GM21528 (cell line): ENCODE results near the gene GBF1.
"Not testable (repeated sequence)": the region's sequence is repeated elsewhere in the genome, so short reads cannot be mapped to it uniquely, and the experiment has no call there.

Experiments
- ATAC-seq: cut with Tn5 transposase; IDR thresholded peaks from one replicate; pipeline ENCODE4 v1.9.1; 2021; ENCODE audit warnings: mild to moderate bottlenecking, moderate library complexity; ENCODE audit not compliant: unreplicated experiment, low FRiP score

Gene GBF1

GRCh38 chr10:102230861-102231356 lies 14.4 kb upstream of the GBF1 start:
- no peak for ATAC-seq

DNA sequence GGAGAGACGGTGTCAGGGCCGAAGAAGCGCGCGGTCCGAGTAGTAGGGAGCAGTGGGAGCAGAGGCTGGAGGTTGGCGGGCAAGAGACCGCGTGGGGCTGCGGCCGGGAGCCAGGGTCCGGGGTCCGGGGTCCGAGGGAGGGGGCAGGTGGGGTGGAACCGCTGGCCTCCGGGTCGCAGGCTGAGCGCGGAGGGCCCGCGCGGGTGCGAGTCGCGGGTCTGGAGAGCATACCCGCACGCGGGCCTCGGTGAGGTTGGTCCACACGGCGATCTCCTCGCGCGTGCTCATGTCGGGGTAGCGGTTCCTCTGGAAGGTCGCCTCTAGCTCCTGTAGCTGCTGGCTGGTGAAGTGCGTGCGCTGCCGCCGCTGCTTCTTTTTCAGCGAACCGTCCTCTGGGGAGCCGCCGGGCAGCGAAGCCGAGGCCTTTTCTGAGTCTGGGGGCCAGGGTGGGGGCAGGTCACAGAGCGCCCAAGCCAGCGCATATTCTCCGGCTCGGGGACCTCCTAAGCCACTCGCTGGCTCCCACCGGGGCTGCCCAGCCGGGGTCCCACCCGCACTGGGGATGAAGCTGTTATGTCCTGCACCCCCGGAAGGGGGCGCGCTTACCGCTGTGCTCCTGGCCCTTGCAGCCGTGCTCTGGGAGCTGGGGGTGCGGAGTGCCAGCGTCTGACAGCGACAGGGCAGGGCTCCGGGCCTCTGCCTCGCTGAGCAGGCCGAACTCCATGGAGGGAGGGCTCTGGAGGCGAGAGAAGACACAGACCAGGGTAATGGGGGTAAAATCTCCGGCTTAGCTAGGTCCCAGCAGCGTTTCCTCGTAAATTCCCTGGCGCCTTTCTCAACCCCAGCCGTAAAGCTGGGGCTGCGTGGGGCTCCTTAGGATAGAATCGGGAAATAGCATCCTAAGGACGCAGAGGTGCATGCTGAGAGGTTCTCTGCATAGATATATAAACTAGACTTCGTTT lies 13.7 kb upstream of the GBF1 start:
- no peak for ATAC-seq

DNA sequence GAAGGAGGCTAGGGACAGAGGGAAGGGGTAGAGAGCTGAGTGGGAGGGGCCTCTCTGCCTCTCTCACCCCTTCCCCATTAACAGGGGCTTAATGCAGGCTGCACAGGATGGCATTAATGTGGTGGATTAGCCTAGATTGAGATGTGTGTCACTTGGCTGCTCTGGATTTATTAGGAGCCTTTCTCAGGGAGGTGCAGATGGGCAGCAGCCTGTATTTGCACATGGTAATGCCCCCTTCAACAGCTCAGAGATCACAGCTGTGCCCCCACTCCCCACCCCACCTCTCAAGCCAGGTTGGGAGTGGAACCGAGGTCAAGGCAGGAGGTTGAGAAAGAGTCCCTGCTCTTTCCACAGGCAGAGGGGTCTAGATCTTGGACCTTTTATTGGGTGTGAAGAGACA lies 11.3 kb upstream of the GBF1 start:
- ATAC-seq, result no peak

DNA sequence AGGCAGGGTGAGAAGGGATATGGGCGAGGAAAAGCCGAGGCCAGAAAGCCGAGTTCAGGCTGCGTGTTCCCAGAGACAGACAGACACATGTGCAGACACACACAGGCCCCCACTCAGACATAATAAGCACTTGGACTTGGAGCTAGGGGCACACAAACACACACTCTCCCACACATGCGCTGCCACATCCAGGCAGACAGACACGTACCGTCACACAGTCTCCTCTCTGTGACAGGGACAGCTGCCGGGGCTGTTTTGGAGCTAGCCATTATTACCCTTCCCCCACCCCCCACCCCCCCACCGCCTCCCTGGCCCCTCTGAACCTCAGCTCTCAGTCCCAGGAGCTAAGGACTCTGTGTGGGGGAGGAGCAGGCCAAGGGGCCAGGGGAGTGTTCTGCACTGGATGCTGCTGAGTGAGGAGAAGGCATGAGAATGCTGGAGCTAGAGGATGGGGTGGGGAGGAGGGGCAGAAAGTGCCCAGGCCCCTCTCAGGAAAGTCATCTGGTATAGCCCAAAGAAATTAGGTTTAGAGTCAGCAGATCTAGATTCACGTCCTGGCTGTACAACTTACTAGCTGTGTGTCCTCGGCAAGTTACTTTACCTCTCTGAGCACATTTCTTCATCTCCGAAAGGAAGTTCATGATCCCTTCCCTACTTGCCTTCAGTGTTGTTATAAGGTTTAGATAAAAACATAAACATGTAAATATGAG lies 10.3 kb upstream of the GBF1 start:
- no peak for ATAC-seq

DNA sequence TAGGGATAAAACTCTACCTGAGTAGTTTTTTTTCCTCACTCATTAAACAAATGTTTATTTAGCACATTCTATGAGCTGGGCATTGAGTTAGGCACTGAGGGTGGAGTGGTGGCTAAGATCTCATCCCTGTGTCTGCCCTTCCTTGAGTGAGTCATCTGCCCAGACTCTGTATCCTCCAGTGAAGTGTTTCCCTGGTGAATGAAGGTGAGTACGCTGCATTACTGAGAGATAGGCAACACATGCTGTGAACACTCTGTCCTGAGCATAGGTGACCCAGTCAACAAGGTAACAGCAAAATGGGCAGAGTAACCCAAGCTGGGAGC lies 9.8 kb upstream of the GBF1 start:
- no peak for ATAC-seq

- ATAC-seq, result no peak
These were observed 9.3 kb upstream of the GBF1 start for GRCh38 chr10:102236006-102236405.

GRCh38 chr10:102237711-102238252 lies 7.5 kb upstream of the GBF1 start:
- ATAC-seq, result no peak

- ATAC-seq, result no peak
These were observed 4.8 kb upstream of the GBF1 start for GRCh38 chr10:102240467-102241031.

DNA sequence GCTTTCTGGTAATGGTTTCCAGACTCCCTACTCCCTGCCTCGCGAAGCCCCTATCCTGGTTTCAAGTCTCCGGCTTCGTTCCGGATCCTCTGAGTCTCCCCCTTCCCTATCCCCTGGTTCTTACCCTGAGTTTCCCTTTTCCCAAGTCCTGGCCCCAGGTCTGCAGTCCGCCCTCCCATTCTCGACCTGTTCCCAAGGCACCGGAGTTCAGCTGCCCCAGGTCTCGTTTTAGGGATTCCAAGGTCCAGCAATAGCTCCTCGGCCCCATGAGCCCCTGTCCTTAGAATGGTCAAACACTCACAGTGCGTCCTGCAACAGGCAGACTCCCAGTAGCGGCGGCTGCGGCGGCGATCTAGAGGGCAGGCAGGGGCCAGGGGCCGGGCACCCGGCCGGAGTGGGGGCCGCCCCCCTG lies 4.3 kb upstream of the GBF1 start:
- ATAC-seq, result no peak

- peak; percentile 33 for ATAC-seq
These were observed 3.8 kb upstream of the GBF1 start, which contains the start of gene PITX3 for GRCh38 chr10:102241444-102242117. Gene PITX3 (minus strand): TSS chr10:102241512. CDS start chr10:102232080, 9,432 bp downstream.

DNA sequence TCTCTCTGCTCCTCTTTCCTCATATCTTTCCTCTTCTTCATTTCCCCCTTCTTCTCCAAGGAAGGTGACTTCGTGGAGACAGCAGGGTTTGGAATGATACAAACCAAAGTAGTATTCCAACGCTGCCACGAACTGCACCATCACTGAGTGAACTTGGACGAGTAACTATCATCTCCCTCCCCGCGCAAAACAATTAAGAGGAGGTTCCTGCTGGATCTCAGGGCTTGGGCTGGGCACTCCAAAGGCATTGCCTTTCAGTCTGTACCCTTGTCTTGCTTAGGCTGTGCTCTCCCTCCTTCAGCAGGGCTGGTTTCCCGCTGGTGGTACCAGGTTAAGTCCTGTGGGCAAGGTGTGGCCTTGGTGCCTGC lies 3.2 kb upstream of the GBF1 start:
- ATAC-seq, result no peak

GRCh38 chr10:102243309-102243708 lies 2.0 kb upstream of the GBF1 start:
- ATAC-seq, result no peak

DNA sequence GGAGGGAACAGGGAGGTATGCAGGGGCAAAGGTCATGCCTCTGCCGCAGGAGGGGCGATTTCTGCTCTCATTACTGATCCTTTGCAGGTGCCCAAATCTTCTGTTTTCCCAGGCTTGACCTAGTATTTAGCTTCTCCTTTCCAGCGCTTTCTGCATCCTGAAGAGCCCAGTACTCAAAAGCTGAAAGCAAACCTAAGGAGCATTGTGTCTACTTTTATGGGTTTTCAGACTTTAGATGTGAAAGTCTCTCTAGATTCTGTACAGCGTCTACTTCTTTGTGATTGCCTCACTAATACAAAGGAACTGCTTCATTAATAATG lies 560 bp downstream of the GBF1 start:
- ATAC-seq, result peak; percentile 5

- no peak for ATAC-seq
These were observed 929 bp downstream of the GBF1 start for GRCh38 chr10:102246261-102246660.

- ATAC-seq, result no peak
These were observed 2.4 kb downstream of the GBF1 start for GRCh38 chr10:102247734-102248133.

- ATAC-seq, result not testable (repeated sequence)
These were observed 7.2 kb downstream of the GBF1 start for GRCh38 chr10:102252508-102252907.

- no peak for ATAC-seq
These were observed 9.1 kb downstream of the GBF1 start for GRCh38 chr10:102254426-102254825.

DNA sequence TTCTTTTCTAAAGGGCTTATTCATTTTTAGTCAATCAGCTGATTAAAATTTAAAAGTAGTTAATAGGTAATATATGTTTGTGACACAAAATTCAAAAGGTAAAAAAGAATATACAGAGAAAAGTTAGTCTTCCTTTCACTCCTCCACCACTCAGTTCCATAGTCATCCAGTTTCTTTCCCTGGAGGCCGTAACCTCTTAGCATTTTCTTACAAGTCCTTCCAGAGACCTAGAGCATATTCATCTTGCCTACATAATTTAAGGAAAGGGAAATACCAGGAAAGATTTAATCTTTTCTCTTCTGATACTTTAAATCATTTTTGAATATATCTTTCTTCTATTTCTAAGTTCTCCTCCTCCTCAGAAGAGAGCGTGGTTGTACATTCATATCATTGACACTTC lies 10.1 kb downstream of the GBF1 start:
- no peak for ATAC-seq

DNA sequence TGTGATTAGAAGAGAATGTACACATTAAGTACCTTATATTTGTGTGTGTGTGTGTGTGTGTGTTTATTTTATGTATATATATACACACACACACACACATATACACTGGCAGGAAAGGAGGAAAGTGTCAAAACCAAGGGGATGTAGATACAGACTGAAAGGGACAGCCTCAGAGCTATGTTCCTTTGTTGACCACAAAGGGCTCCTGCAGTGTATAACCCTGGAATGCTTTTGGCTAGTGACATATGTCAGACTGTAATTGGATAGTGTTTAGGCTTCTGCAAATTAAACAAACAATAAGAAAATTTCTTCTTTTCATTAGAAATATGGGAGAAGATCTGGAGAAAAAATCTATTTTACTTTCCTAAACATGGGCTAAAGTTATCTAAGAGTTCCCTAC lies 15.9 kb downstream of the GBF1 start:
- no peak for ATAC-seq

GRCh38 chr10:102261842-102262241 lies 16.5 kb downstream of the GBF1 start:
- ATAC-seq, result no peak
